A673 (cell line): ENCODE measurements around the gene C1QTNF4. TPM values are rescaled to one million over a fixed set of nuclear protein-coding genes. Genes with fewer than 3 reads are reported as not detected.

Experiments
- BruUV-seq: library from RNA; stranded (reverse); fragments of 400-500 nt; replicated peaks from 2 replicates; lab custom pipeline; 2021; lab: Mats Ljungman, UMichigan
- CTCF ChIA-PET: fragments of 300-600 bp; sonication (Branson Sonifier 250); formaldehyde crosslinking; loops from one replicate; lab custom pipeline; 2022; ENCODE audit warnings: antibody characterized with exemption; lab: Charles Lee
- POLR2A ChIA-PET: fragments of 300-600 bp; sonication (Branson Sonifier 250); formaldehyde crosslinking; loops from one replicate; lab custom pipeline; 2022; ENCODE audit warnings: antibody characterized with exemption; ENCODE audit not compliant: low non-redundant PET; lab: Charles Lee
- DNase-seq: peaks from one replicate; pipeline ENCODE4 v3.0.0-alpha.2; 2015; ENCODE audit warnings: low spot score
- H3K27ac ChIP-seq: fragments of 200-600 bp; sonication (generic); 2 replicates; pipeline ENCODE4 v1.5.1; 2016; ENCODE audit warnings: mixed run types, low read depth, mild to moderate bottlenecking, mixed read lengths, antibody characterized with exemption, low read length; ENCODE audit not compliant: poor library complexity, severe bottlenecking
- H3K27me3 ChIP-seq: fragments of 200-600 bp; sonication (generic); replicated peaks from 2 replicates; pipeline ENCODE4 v1.6.1; 2017; ENCODE audit warnings: mixed run types, low read depth, mild to moderate bottlenecking, mixed read lengths, antibody characterized with exemption, low read length; ENCODE audit not compliant: insufficient read depth, poor library complexity
- H3K36me3 ChIP-seq: fragments of 200-600 bp; sonication (generic); 2 replicates; pipeline ENCODE4 v1.6.1; 2016; ENCODE audit warnings: mixed run types, mild to moderate bottlenecking, mixed read lengths, antibody characterized with exemption, low read length; ENCODE audit not compliant: insufficient read depth, poor library complexity, severe bottlenecking
- H3K4me1 ChIP-seq: fragments of 200-600 bp; sonication (generic); 2 replicates; pipeline ENCODE4 v1.6.1; 2017; ENCODE audit warnings: mixed run types, mild to moderate bottlenecking, mixed read lengths, antibody characterized with exemption, low read length; ENCODE audit not compliant: insufficient read depth, poor library complexity, severe bottlenecking
- H3K4me3 ChIP-seq: fragments of 200-600 bp; sonication (generic); 2 replicates; pipeline ENCODE4 v1.5.1; 2016; ENCODE audit warnings: low read depth, mixed run types, mild to moderate bottlenecking, mixed read lengths, low read length; ENCODE audit not compliant: poor library complexity, severe bottlenecking
- H3K9me3 ChIP-seq: fragments of 200-600 bp; sonication (generic); 2 replicates; pipeline ENCODE4 v1.6.1; 2016; ENCODE audit warnings: mixed run types, low read depth, mild to moderate bottlenecking, mixed read lengths, antibody characterized with exemption, low read length; ENCODE audit not compliant: poor library complexity, severe bottlenecking
- CTCF ChIP-seq: fragments of 300-800, 200-600 bp; sonication (generic); conservative IDR thresholded peaks from 2 replicates; pipeline ENCODE4 v1.5.1; 2017; ENCODE audit warnings: low read depth, mild to moderate bottlenecking, antibody characterized with exemption, low read length, moderate library complexity, mixed read lengths
- EZH2 ChIP-seq: fragments of 200-600 bp; sonication (generic); IDR thresholded peaks from 2 replicates; pipeline ENCODE4 v1.6.1; 2017; ENCODE audit warnings: borderline replicate concordance, low read depth, mild to moderate bottlenecking, mixed read lengths, antibody characterized with exemption, low read length; ENCODE audit not compliant: poor library complexity, severe bottlenecking
- intact Hi-C: fragments of 100-400 bp; cut with micrococcal nuclease; formaldehyde crosslinking; loops from one replicate; pipeline ENCODE4 v1.10.0; 2022; ENCODE audit not compliant: unreplicated experiment
- total RNA-seq: library from RNA; stranded (reverse); gene quantifications from 2 replicates; pipeline ENCODE4 v1.2.3, GENCODE V29; 2021

C1QTNF4 gene
- total RNA-seq, 1 experiment from 2014 or later, result 0.41 TPM

GRCh38 chr11:47589584-47589976 lies 4.6 kb downstream of the C1QTNF4 start:
- CTCF ChIA-PET, result no interaction called here
- intact Hi-C loops, result loop anchor here (10.0 kb wide), 1 partner anchor 55 kb away; the partner anchor contains the start of gene MTCH2
- BruUV-seq, result no TSS peak
- no peaks in the 10 kb centered on the region for H3K4me1 ChIP-seq
- DNase-seq, result no peak
- no peak overlapping the region for H3K27ac ChIP-seq
- H3K27me3 ChIP-seq, result peaks cover 22% of the 10 kb centered on the region
- H3K4me3 ChIP-seq, result no peak overlapping the region
- H3K36me3 ChIP-seq, result peaks cover 5% of the 10 kb centered on the region
- TF ChIP-seq CTCF (no peak), EZH2 (no peak)
- H3K9me3 ChIP-seq, result no peaks in the 10 kb centered on the region
- POLR2A ChIA-PET, result interaction anchor here (1.1 kb wide), 1 partner anchor 16 kb away, joined by 3 read pairs; no protein-coding TSS in a partner anchor

- no peak for DNase-seq
- ChIA-PET CTCF (no interaction called here), POLR2A (no interaction called here)
- BruUV-seq, result no TSS peak
- Histone ChIP-seq H3K27me3 (peaks cover 17% of the 10 kb centered on the region), H3K4me3 (no peak overlapping the region), H3K36me3 (peaks cover 9% of the 10 kb centered on the region), H3K27ac (no peak overlapping the region), H3K4me1 (no peaks in the 10 kb centered on the region), H3K9me3 (no peaks in the 10 kb centered on the region)
- intact Hi-C loops, result loop anchor here (10.0 kb wide), 1 partner anchor 56 kb away; the partner anchor contains the start of gene MTCH2
- TF ChIP-seq EZH2 (no peak), CTCF (no peak)
These were observed 5.1 kb downstream of the C1QTNF4 start for GRCh38 chr11:47589118-47589517.

- Histone ChIP-seq H3K4me3 (no peak overlapping the region), H3K27me3 (peaks cover 4% of the 10 kb centered on the region), H3K4me1 (no peaks in the 10 kb centered on the region), H3K27ac (no peak overlapping the region), H3K36me3 (peaks cover 22% of the 10 kb centered on the region), H3K9me3 (no peaks in the 10 kb centered on the region)
- CTCF ChIA-PET, result no interaction called here
- no TSS peak for BruUV-seq
- intact Hi-C loops, result loop anchor here (10.0 kb wide), 1 partner anchor 57 kb away; the partner anchor contains the start of gene MTCH2
- POLR2A ChIA-PET, result no interaction called here
- TF ChIP-seq CTCF (no peak), EZH2 (no peak)
- DNase-seq, result no peak
These were observed 6.4 kb downstream of the C1QTNF4 start for GRCh38 chr11:47587723-47588326.
